Adrenal gland (tissue), 5 donors: ENCODE data around the gene RRAGA.

ENCODE experiments used
- CTCF ChIP-seq, 6 experiments: fragments of 450-650 bp in 4 of 6; fragments of 200-600 bp in 2 of 6; sonication (generic) in 1 of 6; IDR thresholded peaks; 1 replicate in 5 of 6; 2 replicates in 1 of 6; pipeline versions ENCODE4 v1.5.1 to v1.8.0; 2016 to 2021; ENCODE audit warnings: antibody characterized with exemption in 6 of 6, mild to moderate bottlenecking in 2 of 6, moderate library complexity in 1 of 6
- POLR2A ChIP-seq, 2 donors: fragments of 450-650 bp; IDR thresholded peaks; one replicate each; pipeline ENCODE4 v1.6.1; 2017; ENCODE audit warnings: antibody characterized with exemption in 2 of 2, mild to moderate bottlenecking in 2 of 2, moderate library complexity in 1 of 2
- donor health status: DM: no; HTN: no; CAD: no.

GRCh38 chr9:19033015-19033414 lies 16.2 kb upstream of the RRAGA start, which contains the start of gene SAXO1:
- TF ChIP-seq CTCF (IDR thresholded peaks at IDR 0.05) (no peak), POLR2A (IDR thresholded peaks at IDR 0.05) (no peak)
